HG02938 (cell line): ENCODE measurements around the gene PDLIM5.
"Not testable (repeated sequence)": the region's sequence is repeated elsewhere in the genome, so short reads cannot be mapped to it uniquely, and the experiment has no call there.

Experiments
- ATAC-seq: cut with Tn5 transposase; IDR thresholded peaks from one replicate; pipeline ENCODE4 v1.9.1; 2021; ENCODE audit warnings: mild to moderate bottlenecking, moderate library complexity; ENCODE audit not compliant: unreplicated experiment

Gene PDLIM5

GRCh38 chr4:94639298-94639697, 187.6 kb downstream of the PDLIM5 start:
- no peak for ATAC-seq

- no peak for ATAC-seq
Measured at GRCh38 chr4:94640151-94640550, 188.4 kb downstream of the PDLIM5 start.

DNA sequence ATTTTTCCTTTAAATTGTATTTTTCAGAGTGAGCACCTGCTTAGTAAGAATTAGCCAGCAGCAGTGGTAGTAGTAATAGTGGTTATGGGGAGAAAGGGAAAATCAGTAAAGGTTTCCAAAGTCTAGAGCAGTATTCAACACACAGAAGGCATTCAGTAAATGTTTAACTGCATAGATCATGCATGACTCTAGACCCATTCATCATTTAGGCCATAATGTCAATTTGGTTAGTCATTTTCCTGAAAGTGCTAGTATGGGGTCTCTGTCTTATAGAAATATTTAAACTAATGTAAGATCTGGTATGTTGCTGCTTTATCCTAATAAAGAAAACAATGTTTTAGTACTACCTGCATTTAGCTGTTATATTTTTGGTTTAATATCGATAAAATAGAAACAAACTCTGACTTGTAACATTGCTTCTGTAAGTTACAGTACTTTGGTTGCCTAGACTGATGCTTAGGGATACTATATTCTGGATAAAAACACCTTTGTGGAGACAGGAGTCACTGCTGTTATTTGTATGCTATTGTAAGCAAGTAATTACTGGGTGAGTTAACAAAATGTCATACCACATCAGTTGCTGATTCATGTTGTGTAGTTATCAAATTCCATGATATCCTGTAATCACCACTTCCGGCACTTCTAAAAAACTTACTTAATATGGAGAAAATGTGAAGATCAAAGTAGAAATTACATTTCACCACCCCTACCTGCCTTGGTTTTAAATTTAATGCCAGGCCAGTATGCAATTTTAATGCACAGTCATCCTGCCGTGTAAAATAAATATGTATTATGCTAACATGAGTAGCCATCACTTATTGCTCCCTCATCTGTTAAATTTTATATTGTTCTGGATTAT, 190.2 kb downstream of the PDLIM5 start:
- ATAC-seq: no peak

- no peak for ATAC-seq
Measured at GRCh38 chr4:94642561-94642866, 190.8 kb downstream of the PDLIM5 start.

DNA sequence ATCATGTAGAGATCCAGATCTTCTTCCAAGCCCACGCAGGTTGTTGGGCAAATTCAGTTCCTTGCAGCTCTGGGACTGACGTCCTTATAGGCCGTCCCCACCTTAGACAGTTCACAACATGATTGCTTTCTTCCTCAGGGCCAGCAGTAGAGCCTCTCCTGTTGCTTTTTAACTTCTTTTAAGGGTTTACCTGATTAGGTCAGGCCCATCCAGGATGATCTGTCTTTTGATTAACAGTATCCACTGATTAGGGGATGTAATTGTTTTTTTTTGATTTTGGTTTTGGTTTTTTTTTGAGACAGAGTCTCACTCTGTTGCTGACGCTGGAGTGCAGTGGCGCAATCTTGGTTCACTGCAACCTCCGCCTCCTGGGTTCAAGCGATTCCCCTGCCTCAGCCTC, 197.0 kb downstream of the PDLIM5 start:
- ATAC-seq: no peak

DNA sequence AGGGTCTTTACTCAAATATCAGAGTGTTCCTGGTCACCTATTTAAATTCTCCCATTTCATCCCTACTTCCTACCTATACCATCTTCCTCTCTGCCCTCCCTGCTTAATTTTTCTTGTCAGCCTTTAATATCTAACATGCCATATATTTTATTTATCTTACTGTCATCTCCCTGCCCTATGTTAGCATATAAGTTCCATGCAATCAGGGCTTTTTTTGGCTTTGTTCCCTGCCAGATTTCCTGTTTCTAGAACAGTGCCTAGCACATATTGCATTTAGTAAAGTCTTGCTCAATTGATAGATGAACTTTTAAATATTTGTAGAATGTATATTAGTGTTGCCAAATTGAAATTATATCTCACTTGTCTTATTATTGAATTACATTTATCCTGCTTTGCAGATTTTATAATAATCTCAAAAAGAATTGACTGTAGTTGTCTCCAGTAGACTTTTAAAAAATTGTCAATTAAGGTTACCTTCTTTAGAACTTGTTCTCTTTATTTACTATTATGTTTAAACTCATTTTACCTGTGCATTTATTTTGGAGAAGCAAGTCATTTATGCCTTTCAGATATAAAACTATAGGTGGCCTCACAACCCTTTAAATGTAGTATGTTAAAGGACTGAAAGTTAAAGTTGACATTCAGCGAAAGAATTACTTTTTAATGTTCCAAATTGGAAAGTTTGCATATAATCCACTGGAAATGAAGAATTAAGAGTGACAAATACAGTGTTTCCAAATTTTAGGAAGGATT, 197.8 kb downstream of the PDLIM5 start:
- no peak for ATAC-seq

GRCh38 chr4:94650134-94650495, 198.4 kb downstream of the PDLIM5 start:
- ATAC-seq: no peak

DNA sequence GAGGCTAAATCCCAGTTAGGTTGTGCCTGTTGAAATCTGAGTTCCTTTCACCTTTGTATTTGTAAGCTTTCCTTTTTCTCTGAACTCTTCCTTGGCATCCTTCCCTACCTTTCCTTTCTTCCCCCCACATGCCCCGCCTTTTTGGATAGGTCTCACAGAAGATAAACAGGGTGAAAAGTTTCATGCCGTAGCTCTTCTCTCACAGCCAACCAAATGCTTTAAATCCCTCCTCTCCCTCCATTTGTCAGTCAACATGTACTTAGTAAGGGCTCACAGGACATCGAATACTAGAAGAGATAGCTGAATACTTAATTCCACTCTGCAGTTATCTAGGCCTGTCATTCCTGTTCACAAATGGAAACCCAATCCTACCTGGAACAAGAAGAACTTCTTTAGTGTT, 198.9 kb downstream of the PDLIM5 start:
- no peak for ATAC-seq

DNA sequence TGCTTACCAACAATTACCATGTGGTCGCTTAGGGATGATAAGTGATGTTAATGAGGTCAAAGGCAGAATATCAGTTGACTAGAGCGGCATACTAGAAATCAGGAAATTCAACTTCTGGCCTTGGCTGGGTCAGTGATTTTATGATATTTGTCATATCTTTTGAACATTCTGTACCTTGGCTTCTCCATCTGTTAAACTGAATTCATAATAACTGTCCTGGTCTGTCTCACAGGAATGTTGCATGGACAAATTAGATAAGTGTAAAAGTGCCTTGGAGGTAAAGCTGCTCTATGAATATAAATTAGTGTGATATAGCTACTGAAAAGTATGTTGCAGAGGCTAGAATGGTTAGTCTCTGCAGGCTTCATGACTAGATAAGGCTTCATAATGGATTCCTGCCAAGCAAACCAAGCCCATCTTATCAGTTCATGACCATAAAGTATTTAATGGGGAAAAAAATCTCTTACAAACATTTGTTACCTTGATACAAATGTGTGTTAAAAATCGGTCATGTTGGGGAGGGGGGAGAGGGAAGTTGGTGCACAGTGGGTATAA, 201.4 kb downstream of the PDLIM5 start:
- no peak for ATAC-seq

DNA sequence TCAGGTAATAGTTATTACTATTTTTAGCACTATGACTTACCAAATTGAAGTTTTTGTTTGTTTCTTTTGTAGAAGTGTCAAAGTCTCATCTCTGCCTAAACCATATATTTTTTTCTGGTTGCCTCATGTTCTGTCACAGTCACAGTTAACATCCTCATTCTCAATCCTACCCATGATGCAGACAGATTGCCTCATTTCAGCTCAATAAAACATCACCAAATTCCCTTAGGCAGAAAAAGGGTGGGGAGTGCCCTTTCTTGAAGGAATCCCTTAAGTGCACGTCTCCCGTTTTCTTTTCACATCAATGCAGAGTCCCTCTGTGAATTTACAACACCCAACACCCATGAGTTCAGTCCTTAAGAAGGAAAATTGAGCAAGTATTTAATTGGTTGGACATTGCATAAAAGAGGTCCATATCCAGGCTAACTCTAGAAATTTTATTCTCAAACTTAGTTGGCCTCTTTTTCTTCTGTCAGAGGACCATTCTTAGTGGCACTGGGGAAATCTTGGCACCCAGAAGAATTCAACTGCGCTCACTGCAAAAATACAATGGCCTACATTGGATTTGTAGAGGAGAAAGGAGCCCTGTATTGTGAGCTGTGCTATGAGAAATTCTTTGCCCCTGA, 202.4 kb downstream of the PDLIM5 start:
- no peak for ATAC-seq

DNA sequence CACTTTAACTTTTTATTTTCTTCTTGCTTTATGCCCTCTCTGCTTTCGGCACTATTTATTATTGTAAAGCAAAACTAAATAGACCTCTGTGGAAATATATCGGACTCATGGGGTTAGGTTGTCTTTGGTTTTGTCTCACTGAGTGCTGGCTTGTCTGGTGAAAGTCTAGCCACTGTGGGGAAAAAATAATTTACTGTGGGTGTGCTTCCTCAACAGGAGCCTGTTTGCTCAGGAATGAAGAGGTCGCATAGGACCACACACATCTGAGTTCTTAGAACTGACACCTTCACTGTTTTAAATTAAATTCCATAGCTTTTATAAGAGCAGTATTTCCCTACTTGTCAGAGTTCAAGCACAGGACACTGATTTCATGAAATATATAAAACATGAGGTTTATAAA, 203.0 kb downstream of the PDLIM5 start:
- ATAC-seq: no peak

GRCh38 chr4:94660614-94661013, 208.9 kb downstream of the PDLIM5 start:
- ATAC-seq: no peak

- not testable (repeated sequence) for ATAC-seq
Measured at GRCh38 chr4:94665021-94665420, 213.3 kb downstream of the PDLIM5 start.

DNA sequence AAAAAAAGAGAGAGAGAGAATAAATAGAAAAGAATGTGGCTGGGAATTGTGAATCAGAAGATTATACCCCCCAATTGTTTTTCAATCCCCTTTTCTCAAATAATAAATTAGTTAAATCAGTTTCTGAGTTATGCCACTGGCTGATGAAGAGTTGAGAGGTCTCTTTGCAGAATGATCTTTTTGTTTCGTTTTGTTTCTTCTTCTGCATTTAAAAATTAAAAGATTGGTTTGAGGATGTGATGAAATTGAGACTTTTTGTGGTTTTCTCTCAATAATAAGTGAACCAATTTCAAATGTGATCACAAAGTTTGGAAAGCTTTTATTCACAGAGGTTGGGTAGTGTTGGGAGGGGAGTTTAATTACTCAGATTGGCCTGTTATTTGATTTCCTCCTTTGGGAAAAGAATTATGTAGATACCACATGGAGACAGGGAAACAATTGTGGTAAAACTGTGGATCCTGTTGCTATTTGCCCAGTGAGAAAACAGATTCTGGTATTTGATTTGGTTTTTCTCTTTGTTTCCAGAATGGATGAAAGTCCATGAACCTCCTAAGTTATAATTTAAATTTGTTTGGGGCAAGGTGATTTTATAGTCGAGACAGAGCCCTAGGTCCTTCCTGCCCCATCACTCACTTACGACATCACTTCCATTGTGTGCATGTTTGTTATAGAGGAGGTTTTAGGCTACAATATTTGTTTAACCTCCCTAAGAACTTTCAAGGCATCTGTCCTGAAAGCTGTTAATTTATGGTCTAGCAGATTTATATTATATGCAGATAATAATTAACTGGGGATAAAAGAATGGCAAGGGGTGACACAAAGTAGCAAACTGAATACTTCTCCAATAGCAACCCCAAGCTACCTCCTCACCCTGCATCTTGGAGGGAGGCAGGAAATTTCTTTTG, 214.0 kb downstream of the PDLIM5 start:
- no peak for ATAC-seq

GRCh38 chr4:94668724-94669123, 217.0 kb downstream of the PDLIM5 start:
- no peak for ATAC-seq

- no peak for ATAC-seq
Measured at GRCh38 chr4:94669672-94670664, 218.2 kb downstream of the PDLIM5 start.

DNA sequence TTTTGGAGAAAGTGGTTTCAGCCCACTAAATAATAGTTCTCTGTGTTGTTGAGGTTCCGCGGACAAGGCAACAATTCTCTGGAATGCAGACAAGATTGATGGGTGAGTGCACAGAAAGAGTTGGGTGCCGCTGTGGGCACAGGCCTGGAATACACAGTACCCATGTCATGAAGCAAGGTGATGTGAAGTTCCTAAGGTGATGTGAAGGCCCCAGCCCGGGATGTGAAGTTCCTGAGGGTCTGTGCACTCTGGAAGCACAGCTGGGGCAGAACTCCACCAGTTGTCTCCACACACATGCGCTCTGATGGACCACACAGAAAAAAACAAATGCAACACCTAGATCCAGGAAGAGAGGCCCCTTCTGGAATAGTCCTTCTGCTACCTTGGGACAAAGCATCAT, 219.4 kb downstream of the PDLIM5 start:
- no peak for ATAC-seq

- no peak for ATAC-seq
Measured at GRCh38 chr4:94673961-94674360, 222.2 kb downstream of the PDLIM5 start.

- no peak for ATAC-seq
Measured at GRCh38 chr4:94676970-94677369, 225.2 kb downstream of the PDLIM5 start.
